Hematopoietic multipotent progenitor cell treated with erythropoietin and hydrocortisone succinate and interleukin-3 and kit ligand, for 8 days (in vitro differentiated cells): ENCODE results near the gene KIAA0232.

Experiments
- DNase-seq: peaks from one replicate; pipeline ENCODE4 v3.0.0-alpha.2; 2015

Gene KIAA0232

DNA sequence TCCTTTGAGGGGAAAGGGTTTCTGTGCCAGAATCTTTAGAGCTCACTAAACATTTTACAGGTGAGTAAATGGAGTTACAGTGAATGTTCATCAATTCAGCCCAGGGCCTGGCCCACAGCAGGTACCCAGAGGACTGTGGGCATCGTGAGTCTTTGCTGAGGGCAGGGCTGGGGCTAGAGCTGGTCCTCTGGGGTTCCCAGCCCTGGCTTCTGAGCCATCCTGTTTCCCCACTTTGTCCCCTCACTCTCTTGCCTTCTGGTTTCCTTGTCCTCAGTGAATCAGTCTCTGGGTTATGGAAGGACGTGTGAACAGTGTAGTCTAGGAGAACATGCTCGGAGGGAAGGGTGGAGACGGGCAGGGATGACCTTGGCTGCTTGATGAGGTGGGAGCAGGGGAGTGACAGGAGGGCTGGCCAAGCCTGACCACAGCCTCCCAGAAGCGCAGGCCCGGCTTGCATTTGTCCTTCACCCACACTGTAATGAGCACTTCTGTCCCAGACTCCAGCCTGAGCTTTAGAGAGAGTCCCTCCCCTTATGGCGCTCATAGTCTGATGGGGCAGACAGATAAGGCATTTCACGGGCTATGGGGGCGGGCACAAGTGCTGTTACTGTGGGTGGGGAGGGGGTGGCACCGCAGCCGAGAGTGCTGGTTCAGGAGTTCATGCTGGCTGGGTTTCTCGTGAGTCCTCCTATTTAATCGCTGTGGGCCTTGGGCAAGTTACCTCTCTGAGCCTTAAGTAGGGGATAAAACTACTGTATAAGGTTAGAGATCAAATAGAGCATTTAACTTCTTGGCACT is 144.4 kb downstream of the KIAA0232 start:
- peak; percentile 82 for DNase-seq

DNA sequence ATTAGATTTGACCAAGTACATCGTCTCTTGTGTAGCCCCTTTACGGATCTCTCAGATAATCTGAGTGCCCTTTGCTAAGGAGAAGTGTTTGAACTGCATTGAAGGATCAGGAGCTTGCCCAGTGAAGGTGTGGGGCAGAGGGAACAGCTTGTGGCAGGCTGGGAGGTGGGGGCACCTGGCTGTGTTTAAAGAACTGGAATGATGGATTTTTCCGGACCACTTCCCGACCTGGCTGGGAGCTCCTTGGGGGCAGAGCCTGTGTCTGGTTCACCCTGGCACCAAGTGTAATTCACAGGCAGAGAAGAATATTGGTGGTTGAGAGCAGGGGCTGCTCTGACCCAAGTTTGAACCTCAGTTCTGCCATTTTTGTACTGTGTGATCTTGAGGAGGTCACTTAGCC is 145.6 kb downstream of the KIAA0232 start:
- no peak for DNase-seq

DNA sequence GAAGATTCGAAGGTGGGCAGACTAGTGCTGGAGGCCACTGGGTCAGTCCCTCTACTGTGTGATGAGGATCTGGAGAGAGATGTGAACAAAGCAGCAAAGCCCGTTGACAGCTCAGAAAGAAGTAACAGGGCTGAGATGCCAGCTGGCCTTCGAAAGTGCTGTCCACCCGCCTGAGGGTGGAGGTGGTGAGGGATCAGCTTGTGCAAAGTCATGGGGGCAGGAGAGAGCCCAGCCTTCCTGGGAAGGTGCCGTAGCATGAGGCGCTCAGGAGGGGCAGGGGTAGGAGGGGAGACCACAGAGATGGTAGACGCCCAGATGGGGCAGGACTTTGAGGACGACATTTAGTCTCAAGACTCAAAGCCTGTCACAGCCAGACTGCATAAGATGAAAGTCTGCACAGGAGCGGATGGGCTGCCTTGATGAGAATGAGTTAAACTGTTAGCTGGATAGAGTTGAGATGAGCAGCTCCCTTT is 146.8 kb downstream of the KIAA0232 start:
- DNase-seq, result no peak

DNA sequence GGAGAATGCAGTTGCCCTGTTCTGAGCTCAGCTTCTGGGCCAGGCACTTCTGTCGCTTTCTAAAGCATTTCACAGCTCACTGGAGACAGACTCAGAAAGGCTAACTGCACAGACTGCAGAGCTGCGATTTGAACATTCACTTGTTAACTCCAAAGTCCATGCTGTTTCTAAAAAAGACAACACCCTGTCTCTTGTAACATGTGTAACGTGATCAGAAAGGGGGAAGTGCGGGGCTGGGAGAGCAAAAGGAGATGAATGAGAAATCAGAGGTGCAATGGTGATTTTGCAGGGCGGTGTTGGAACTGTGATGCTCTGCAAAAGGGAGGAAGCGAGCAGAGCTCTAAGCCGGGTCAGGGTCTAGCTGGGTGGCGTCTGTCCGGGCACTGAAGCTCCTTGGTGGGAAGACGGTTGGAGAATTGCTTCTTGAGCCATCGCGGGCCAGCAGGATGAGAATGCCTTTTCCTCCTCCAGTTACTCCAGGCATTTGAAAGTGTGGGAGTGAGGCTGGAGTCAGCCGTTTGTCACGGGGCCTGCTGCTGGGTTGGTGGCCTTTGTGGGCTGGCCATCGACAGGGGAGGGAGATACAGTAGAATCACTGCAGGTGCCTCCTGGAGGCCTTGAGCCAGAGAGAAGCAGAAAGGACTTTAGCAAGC is 147.4 kb downstream of the KIAA0232 start:
- DNase-seq, result no peak

DNA sequence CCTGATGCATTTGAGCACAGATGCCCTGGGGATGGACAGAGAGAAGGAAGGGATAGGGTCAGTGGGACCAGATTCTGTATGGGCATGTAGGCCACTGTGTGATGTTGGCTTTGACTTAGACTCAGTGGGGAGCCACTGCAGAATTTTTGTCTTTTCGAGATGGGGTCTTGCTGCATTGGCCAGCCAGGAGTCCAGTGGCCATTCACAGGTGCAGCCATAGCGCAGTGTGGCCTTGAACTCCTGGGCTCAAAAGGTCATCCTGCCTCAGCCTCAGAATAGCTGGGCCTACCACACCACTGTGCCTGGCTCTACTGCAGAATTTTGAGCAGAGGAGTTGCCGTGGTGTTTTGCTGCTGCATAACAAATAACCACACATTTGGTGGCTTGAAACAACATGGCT is 149.9 kb downstream of the KIAA0232 start:
- no peak for DNase-seq

DNA sequence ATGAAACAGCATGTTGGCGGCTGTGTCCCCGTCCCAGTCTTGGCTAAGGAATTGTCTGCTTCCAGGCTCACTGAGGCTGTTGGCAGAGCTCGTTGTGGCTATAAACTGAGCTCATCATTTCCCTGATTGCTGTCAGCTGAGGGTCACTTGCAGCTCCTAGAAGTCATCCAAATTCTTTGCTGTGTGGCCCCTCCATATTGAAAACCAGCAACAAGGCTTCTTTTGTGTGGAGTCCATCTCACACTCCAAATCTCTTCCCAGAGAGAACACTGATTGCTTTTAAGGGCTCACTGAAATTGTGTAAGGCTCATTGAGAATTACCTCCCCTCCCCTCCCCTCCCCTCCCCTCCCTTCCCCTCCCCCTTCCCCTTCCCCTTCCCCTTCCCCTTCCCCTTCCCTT is 150.4 kb downstream of the KIAA0232 start:
- DNase-seq, result no peak
